Mucosa of rectum (tissue), 2 donors: ENCODE data around the gene ARL14EP.

ENCODE experiments used
- H3K27ac ChIP-seq, 2 donors: one replicate each; pipeline ENCODE4 v1.7.0; 2013; ENCODE audit warnings: inconsistent platforms in 2 of 2, low read depth in 2 of 2, low read length in 2 of 2
- H3K27me3 ChIP-seq, 2 donors: one replicate each; pipeline ENCODE4 v1.7.0; 2013; ENCODE audit warnings: low read length in 2 of 2; ENCODE audit not compliant: control insufficient read depth in 2 of 2, insufficient read depth in 2 of 2
- H3K36me3 ChIP-seq, 2 donors: one replicate each; pipeline ENCODE4 v1.7.0; 2013; ENCODE audit warnings: low read length in 2 of 2; ENCODE audit not compliant: control insufficient read depth in 2 of 2, insufficient read depth in 2 of 2
- H3K4me1 ChIP-seq, 2 donors: one replicate each; pipeline ENCODE4 v1.7.0; 2013; ENCODE audit warnings: low read length in 2 of 2, mild to moderate bottlenecking in 1 of 2; ENCODE audit not compliant: control insufficient read depth in 2 of 2, insufficient read depth in 2 of 2
- H3K4me3 ChIP-seq, 2 donors: one replicate each; pipeline ENCODE4 v1.7.0; 2013; ENCODE audit warnings: low read length in 2 of 2
- H3K9ac ChIP-seq, 2 donors: one replicate each; pipeline ENCODE4 v1.7.0; 2013; ENCODE audit warnings: low read length in 2 of 2, low read depth in 1 of 2, mild to moderate bottlenecking in 1 of 2
- H3K9me3 ChIP-seq, 2 donors: one replicate each; pipeline ENCODE4 v1.7.0; 2013; ENCODE audit warnings: low read length in 2 of 2; ENCODE audit not compliant: control insufficient read depth in 2 of 2
- donor health status: healthy.
- donor health status: Normal muscosa, but diverticular disease.

The ARL14EP gene

GRCh38 chr11:30295178-30295885 lies 27.6 kb upstream of the ARL14EP start:
- no peaks in the 10 kb centered on the region for H3K9me3 ChIP-seq
- H3K36me3 ChIP-seq, result no peaks in the 10 kb centered on the region
- H3K27me3 ChIP-seq, result no peaks in the 10 kb centered on the region
- H3K4me1 ChIP-seq, result no peaks in the 10 kb centered on the region
- no peak overlapping the region for H3K4me3 ChIP-seq
- no peak overlapping the region for H3K27ac ChIP-seq
- H3K9ac ChIP-seq, result no peak overlapping the region

- no peak overlapping the region for H3K4me3 ChIP-seq
- no peaks in the 10 kb centered on the region for H3K4me1 ChIP-seq
- H3K27me3 ChIP-seq, result no peaks in the 10 kb centered on the region
- no peak overlapping the region for H3K27ac ChIP-seq
- no peaks in the 10 kb centered on the region for H3K36me3 ChIP-seq
- H3K9me3 ChIP-seq, result no peaks in the 10 kb centered on the region
- no peak overlapping the region for H3K9ac ChIP-seq
These were observed 18.3 kb upstream of the ARL14EP start for GRCh38 chr11:30304620-30305019.

- Histone ChIP-seq H3K9me3 (no peaks in the 10 kb centered on the region), H3K4me1 (no peaks in the 10 kb centered on the region), H3K4me3 (no peak overlapping the region), H3K27ac (no peak overlapping the region), H3K36me3 (no peaks in the 10 kb centered on the region), H3K9ac (no peak overlapping the region), H3K27me3 (no peaks in the 10 kb centered on the region)
These were observed 12.3 kb upstream of the ARL14EP start for GRCh38 chr11:30310623-30311022.

DNA sequence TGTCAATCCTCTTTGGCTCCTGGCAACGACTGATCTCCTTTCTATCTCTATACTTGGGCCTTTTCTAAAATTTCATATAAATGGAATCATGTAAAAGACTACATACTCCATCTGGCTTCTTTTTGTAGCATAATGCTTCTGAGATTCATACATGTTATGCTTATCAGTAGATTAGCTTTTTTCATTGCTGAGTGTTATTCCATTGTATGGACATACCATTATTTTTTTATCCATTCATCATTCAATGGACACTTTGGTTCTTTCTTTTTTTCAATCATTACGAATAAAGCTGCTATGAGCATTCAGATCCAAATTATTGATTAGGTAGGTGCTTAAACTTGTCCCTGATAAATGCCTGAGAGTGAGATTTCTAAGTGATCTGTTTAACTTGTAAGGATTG lies 11.7 kb upstream of the ARL14EP start:
- Histone ChIP-seq H3K27ac (no peak overlapping the region), H3K27me3 (no peaks in the 10 kb centered on the region), H3K36me3 (no peaks in the 10 kb centered on the region), H3K4me1 (no peaks in the 10 kb centered on the region), H3K4me3 (no peak overlapping the region), H3K9me3 (no peaks in the 10 kb centered on the region), H3K9ac (no peak overlapping the region)

DNA sequence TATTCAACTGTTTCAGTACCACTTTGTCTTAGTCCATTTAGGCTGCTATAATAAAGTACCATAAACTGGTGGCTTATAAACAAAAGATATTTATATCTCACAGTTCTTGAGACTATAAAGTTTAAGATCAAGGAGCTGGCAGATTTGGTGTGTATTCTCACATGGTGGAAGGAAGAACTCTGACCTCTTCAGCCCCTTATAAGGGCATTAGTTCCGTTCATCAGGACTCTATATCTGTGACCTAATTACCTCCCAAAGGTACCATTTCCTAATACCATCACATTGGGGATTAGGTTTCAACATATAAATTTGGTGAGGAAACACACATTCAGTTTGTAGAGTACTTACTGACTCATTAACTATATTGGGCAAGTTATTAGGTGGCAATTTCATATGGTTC lies 10.7 kb upstream of the ARL14EP start:
- Histone ChIP-seq H3K27ac (no peak overlapping the region), H3K9ac (no peak overlapping the region), H3K4me3 (no peak overlapping the region), H3K4me1 (no peaks in the 10 kb centered on the region), H3K27me3 (no peaks in the 10 kb centered on the region), H3K9me3 (no peaks in the 10 kb centered on the region), H3K36me3 (no peaks in the 10 kb centered on the region)

DNA sequence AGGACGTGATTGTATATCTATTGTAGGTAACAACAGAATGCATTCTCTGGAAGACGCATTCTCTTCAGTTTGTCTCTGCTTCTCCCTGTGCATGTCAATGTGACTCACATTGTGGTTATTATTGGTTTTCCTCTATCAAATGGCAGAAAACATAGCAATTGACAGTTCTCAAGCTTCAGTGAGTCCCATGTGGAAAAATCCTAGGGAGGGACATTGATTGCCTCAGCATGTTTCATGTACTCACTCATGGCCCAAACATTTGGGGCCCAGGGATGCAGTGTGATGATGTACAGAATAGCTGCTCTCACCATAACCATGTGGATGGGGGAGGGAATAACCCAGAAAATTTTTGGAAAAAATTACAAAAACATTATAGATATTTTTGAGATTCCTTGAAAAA lies 9.3 kb upstream of the ARL14EP start:
- Histone ChIP-seq H3K27me3 (no peaks in the 10 kb centered on the region), H3K9me3 (no peaks in the 10 kb centered on the region), H3K4me1 (no peaks in the 10 kb centered on the region), H3K4me3 (no peak overlapping the region), H3K9ac (no peak overlapping the region), H3K36me3 (no peaks in the 10 kb centered on the region), H3K27ac (no peak overlapping the region)

GRCh38 chr11:30314625-30315024 lies 8.3 kb upstream of the ARL14EP start:
- H3K4me1 ChIP-seq, result no peaks in the 10 kb centered on the region
- no peak overlapping the region for H3K27ac ChIP-seq
- H3K4me3 ChIP-seq, result no peak overlapping the region
- no peak overlapping the region for H3K9ac ChIP-seq
- H3K9me3 ChIP-seq, result no peaks in the 10 kb centered on the region
- H3K36me3 ChIP-seq, result no peaks in the 10 kb centered on the region
- H3K27me3 ChIP-seq, result no peaks in the 10 kb centered on the region

DNA sequence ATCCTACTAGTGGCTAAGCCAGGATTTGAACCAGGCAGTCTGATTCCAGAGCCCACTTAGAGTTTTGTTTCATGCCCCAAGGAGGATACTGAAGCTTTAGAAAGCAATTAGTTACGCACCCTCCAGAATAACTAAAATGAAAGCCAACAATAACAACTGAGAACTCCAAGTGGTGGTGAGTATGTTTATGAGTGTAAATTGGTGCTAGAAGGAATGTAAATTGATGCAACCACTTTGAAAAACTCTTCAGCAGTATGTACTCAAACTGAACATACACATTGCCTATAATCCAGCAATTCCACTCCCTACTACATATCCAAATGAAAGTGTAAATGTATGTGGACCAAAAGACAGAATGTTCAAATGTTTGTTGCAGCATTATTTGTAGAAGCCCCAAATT lies 6.7 kb upstream of the ARL14EP start:
- Histone ChIP-seq H3K9ac (no peak overlapping the region), H3K4me3 (no peak overlapping the region), H3K27me3 (peaks cover 0 to 4% of the 10 kb centered on the region in 2 donors), H3K4me1 (no peaks in the 10 kb centered on the region), H3K9me3 (no peaks in the 10 kb centered on the region), H3K27ac (no peak overlapping the region), H3K36me3 (no peaks in the 10 kb centered on the region)

DNA sequence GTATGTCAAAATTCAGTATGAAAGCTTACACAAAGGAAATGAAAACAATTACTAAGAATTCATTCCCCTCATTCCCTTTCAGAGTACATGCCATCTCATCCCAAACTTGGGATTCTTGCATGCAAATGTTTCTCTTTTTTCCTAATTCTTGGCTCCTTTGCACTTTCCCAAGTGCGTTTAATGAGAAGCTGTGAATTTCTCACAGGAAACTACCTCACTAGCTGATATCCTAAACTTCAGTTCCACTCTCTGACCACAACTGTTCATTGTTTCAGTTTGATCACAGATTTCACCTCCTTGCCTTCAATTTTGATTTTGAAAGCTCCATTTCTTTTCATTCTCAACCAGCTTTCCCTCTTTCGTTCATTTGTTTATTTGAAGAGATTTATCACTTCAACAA lies 5.9 kb upstream of the ARL14EP start:
- H3K4me3 ChIP-seq, result no peak overlapping the region
- no peaks in the 10 kb centered on the region for H3K9me3 ChIP-seq
- peaks cover 0 to 4% of the 10 kb centered on the region in 2 donors for H3K27me3 ChIP-seq
- H3K27ac ChIP-seq, result no peak overlapping the region
- H3K4me1 ChIP-seq, result no peaks in the 10 kb centered on the region
- H3K36me3 ChIP-seq, result no peaks in the 10 kb centered on the region
- no peak overlapping the region for H3K9ac ChIP-seq

GRCh38 chr11:30321321-30321720 lies 1.6 kb upstream of the ARL14EP start:
- Histone ChIP-seq H3K4me1 (peaks cover 2 to 8% of the 10 kb centered on the region in 2 donors), H3K4me3 (no peak overlapping the region), H3K27me3 (peaks cover 0 to 4% of the 10 kb centered on the region in 2 donors), H3K36me3 (no peaks in the 10 kb centered on the region), H3K9ac (no peak overlapping the region), H3K27ac (no peak overlapping the region), H3K9me3 (no peaks in the 10 kb centered on the region)
